Muscle layer of duodenum (tissue), 2 donors: ENCODE data around the gene CUL2.
A peak's percentile ranks its signal among the peaks of the same experiment; 100 is the strongest.

ENCODE experiments used
- H3K27ac ChIP-seq: one replicate; pipeline ENCODE4 v1.7.0; 2013; ENCODE audit warnings: mild to moderate bottlenecking, low read length
- H3K27me3 ChIP-seq: one replicate; pipeline ENCODE4 v1.7.0; 2013; ENCODE audit warnings: low read depth, mild to moderate bottlenecking, control low read depth, low read length
- H3K36me3 ChIP-seq, 2 donors: one replicate each; pipeline ENCODE4 v1.7.0; 2013; ENCODE audit warnings: low read length in 2 of 2, control low read depth in 1 of 2, mild to moderate bottlenecking in 1 of 2; ENCODE audit not compliant: insufficient read depth in 2 of 2, control insufficient read depth in 1 of 2
- H3K4me1 ChIP-seq, 2 donors: one replicate each; pipeline ENCODE4 v1.7.0; 2013; ENCODE audit warnings: low read length in 2 of 2, mild to moderate bottlenecking in 2 of 2, control low read depth in 1 of 2, moderate library complexity in 1 of 2; ENCODE audit not compliant: insufficient read depth in 2 of 2, control insufficient read depth in 1 of 2
- H3K4me3 ChIP-seq, 2 donors: one replicate each; pipeline ENCODE4 v1.7.0; 2013; ENCODE audit warnings: low read length in 2 of 2, low read depth in 1 of 2, mild to moderate bottlenecking in 1 of 2
- H3K9me3 ChIP-seq, 2 donors: one replicate each; pipeline ENCODE4 v1.7.0; 2013; ENCODE audit warnings: low read length in 2 of 2, control low read depth in 1 of 2, mild to moderate bottlenecking in 1 of 2; ENCODE audit not compliant: control insufficient read depth in 1 of 2
- donor health status: healthy.

The CUL2 gene

GRCh38 chr10:35090162-35090954 lies at the start of gene CUL2:
CUL2 (minus strand) TSS chr10:35090341; CDS start chr10:35071317, 19,024 bp downstream.
- Histone ChIP-seq H3K9me3 (no peaks in the 10 kb centered on the region), H3K27me3 (no peaks in the 10 kb centered on the region), H3K4me1 (peaks cover 11 to 28% of the 10 kb centered on the region in 2 donors), H3K27ac (peak within 1 kb of the TSS; percentile 77), H3K4me3 (peak within 1 kb of the TSS; percentile 91 to 97), H3K36me3 (peaks cover 0 to 4% of the 10 kb centered on the region in 2 donors)

DNA sequence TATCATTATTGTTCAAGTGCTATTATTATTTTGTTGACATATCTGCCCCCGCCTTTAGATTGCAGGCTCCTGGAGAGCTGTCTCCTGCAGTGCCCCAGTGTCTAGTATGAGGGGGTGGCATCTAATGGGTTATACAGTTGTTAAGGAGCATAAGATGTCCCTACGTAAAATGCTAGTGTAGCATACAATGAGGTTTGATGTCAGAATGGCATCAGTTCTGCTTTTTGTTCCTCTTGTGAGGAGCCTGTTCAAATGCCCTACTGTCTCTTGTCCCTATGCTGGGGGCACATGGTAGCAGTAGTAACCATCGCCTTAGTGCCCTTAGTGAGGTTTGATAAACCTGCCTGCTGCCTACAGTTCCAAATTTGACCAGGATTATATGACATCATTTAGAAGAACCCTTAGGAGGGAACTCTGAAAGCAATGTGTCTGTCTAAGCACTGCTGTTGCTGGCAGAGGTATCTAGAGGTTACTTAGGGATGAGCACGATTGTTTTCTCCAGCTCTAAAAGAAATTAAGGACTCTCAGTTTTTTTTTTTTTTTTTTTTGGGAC lies 46.2 kb upstream of the CUL2 start:
- H3K9me3 ChIP-seq: no peaks in the 10 kb centered on the region
- H3K4me1 ChIP-seq: no peaks in the 10 kb centered on the region
- H3K27me3 ChIP-seq: no peaks in the 10 kb centered on the region
- no peak overlapping the region for H3K4me3 ChIP-seq
- no peak overlapping the region for H3K27ac ChIP-seq
- H3K36me3 ChIP-seq: no peaks in the 10 kb centered on the region

- H3K4me3 ChIP-seq: no peak overlapping the region
- H3K9me3 ChIP-seq: no peaks in the 10 kb centered on the region
- no peaks in the 10 kb centered on the region for H3K36me3 ChIP-seq
- H3K27ac ChIP-seq: no peak overlapping the region
- no peaks in the 10 kb centered on the region for H3K4me1 ChIP-seq
- no peaks in the 10 kb centered on the region for H3K27me3 ChIP-seq
Measured at GRCh38 chr10:35135861-35136260, 45.7 kb upstream of the CUL2 start.

DNA sequence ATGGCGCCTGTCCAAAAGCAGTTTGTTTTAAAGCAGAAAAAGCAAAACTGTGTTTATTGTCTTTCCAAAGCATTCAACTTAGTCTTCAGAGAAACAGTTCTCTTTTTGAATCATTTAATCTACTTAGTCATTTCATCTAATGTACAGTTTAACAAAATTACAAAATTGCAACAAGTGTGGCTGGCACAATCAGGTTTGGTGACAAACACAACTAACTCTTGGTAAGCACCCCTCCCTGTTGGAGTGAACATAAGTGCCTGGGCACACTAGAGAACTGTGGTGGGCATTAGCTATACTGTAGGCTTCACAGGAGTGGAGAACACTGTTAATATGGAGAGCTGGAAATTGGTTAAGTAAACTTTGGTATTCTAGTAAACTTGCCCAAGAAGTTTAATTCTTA lies 43.4 kb upstream of the CUL2 start:
- H3K9me3 ChIP-seq: no peaks in the 10 kb centered on the region
- H3K36me3 ChIP-seq: no peaks in the 10 kb centered on the region
- H3K27me3 ChIP-seq: no peaks in the 10 kb centered on the region
- H3K4me1 ChIP-seq: peaks cover 0 to 4% of the 10 kb centered on the region in 2 donors
- no peak overlapping the region for H3K27ac ChIP-seq
- no peak overlapping the region for H3K4me3 ChIP-seq

DNA sequence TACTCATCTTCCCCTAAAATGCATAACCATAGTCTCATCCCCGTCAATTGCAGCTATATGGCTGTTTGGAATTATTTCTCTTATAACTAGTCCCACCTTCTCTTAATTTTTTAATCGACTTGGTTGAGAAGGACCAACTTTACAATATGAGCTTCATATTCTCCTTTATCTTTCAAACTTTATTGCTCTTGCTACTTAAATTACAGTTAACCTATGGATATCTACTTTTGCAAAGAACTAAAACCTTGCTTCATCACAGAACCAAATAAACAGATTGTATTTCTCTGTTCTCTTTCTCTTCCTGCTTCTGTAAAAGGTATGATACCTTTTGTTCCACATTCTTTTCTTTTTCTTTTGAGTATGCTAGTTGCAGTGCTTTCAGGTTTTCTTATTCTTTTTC lies 42.6 kb upstream of the CUL2 start:
- Histone ChIP-seq H3K27ac (no peak overlapping the region), H3K9me3 (no peaks in the 10 kb centered on the region), H3K27me3 (no peaks in the 10 kb centered on the region), H3K4me1 (peaks cover 0 to 10% of the 10 kb centered on the region in 2 donors), H3K4me3 (no peak overlapping the region), H3K36me3 (no peaks in the 10 kb centered on the region)

DNA sequence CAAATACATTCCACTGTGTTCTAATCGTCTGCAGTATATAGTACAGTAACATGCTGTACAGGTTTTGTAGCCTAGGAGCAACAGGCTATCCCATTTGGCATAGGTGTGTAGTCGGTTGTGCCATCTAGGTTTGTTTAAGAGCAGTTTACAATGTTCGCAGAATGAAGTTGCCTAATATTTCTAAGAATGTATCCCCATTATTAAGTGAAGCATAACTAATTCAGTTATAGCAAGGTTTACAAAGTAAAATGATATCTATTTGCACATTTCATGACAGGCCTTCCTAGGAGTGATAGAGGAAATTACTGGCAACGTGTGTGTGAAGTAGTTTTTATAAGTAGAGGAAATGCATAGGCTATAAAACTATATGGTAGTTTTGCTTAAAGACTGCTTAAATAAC lies 40.5 kb upstream of the CUL2 start:
- Histone ChIP-seq H3K9me3 (no peaks in the 10 kb centered on the region), H3K4me3 (no peak overlapping the region), H3K27me3 (no peaks in the 10 kb centered on the region), H3K27ac (no peak overlapping the region), H3K4me1 (peaks cover 0 to 11% of the 10 kb centered on the region in 2 donors), H3K36me3 (no peaks in the 10 kb centered on the region)

- H3K27ac ChIP-seq: no peak overlapping the region
- no peaks in the 10 kb centered on the region for H3K9me3 ChIP-seq
- peaks cover 0 to 11% of the 10 kb centered on the region in 2 donors for H3K4me1 ChIP-seq
- no peak overlapping the region for H3K4me3 ChIP-seq
- H3K27me3 ChIP-seq: no peaks in the 10 kb centered on the region
- no peaks in the 10 kb centered on the region for H3K36me3 ChIP-seq
Measured at GRCh38 chr10:35129185-35129674, 39.1 kb upstream of the CUL2 start.

DNA sequence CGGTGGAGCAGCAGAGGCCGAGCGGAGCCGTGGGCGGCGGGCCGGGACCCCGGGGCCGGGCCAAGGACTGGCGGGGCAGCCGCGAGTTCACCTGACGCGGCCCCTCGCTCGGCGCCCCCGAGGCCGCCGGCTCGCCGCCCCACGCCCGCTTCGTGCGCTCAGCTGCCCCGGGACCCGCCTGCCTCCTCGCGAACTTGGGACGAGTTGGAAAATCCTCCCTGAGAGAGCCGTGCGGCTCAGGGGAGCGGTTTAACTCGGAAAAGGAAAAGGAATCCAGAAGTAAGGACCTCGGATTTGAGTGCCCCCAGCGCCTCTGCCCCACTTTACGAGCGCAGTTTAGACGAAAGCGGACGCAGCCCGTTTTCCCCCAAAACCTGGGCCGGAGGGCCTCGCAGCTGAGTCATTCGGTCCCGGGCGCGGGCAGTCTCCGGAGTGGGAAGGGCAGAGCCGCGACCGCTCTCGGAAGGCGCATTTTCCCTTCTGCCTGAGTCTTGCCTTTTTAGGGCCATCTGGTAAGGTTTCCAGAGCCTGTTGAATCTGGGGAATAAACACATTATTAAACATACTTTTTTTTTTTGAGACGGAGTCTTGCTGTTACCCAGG lies 37.2 kb upstream of the CUL2 start:
- Histone ChIP-seq H3K4me3 (peak overlapping the region; percentile 70 to 88), H3K27me3 (no peaks in the 10 kb centered on the region), H3K9me3 (no peaks in the 10 kb centered on the region), H3K36me3 (no peaks in the 10 kb centered on the region), H3K27ac (peak overlapping the region; percentile 99), H3K4me1 (peaks cover 0 to 11% of the 10 kb centered on the region in 2 donors)

- Histone ChIP-seq H3K9me3 (no peaks in the 10 kb centered on the region), H3K4me3 (peak within 1 kb of the TSS; percentile 70 to 88), H3K27me3 (no peaks in the 10 kb centered on the region), H3K36me3 (no peaks in the 10 kb centered on the region), H3K4me1 (peaks cover 0 to 11% of the 10 kb centered on the region in 2 donors), H3K27ac (peak within 1 kb of the TSS; percentile 99)
Measured at GRCh38 chr10:35126530-35127288, 36.6 kb upstream of the CUL2 start, which contains the start of gene CREM. CREM (plus strand) TSS chr10:35126846; CDS start chr10:35137836, 10,990 bp downstream.

GRCh38 chr10:35126062-35126529 lies 36.0 kb upstream of the CUL2 start:
- peak overlapping the region; percentile 79 for H3K27ac ChIP-seq
- H3K4me3 ChIP-seq: peak overlapping the region; percentile 59 to 70
- H3K9me3 ChIP-seq: no peaks in the 10 kb centered on the region
- H3K36me3 ChIP-seq: no peaks in the 10 kb centered on the region
- peaks cover 0 to 11% of the 10 kb centered on the region in 2 donors for H3K4me1 ChIP-seq
- no peaks in the 10 kb centered on the region for H3K27me3 ChIP-seq

GRCh38 chr10:35124540-35124939 lies 34.4 kb upstream of the CUL2 start:
- Histone ChIP-seq H3K27me3 (no peaks in the 10 kb centered on the region), H3K4me3 (no peak overlapping the region), H3K36me3 (no peaks in the 10 kb centered on the region), H3K4me1 (peaks cover 0 to 11% of the 10 kb centered on the region in 2 donors), H3K9me3 (no peaks in the 10 kb centered on the region), H3K27ac (no peak overlapping the region)
